K562 (cell line): ENCODE data around the gene HNRNPDL. TPM values are rescaled to one million over a fixed set of nuclear protein-coding genes. Genes with fewer than 3 reads are reported as not detected.

Experiments
- ATAC-seq: fragments of 200-7000 bp; cut with Tn5 transposase; 3 replicates; pipeline ENCODE4 v1.9.1; 2020; ENCODE audit warnings: moderate library complexity
- BruUV-seq: library from RNA; stranded (reverse); fragments of 400-500 nt; replicated peaks from 2 replicates; lab custom pipeline; 2021; lab: Mats Ljungman, UMichigan
- CTCF ChIA-PET: fragments of 300-600 bp; formaldehyde crosslinking; extraction: SDS; loops from one replicate; lab custom pipeline; 2021; ENCODE audit warnings: low intra/inter-chr PET ratio; lab: Yijun Ruan, JAX
- POLR2A ChIA-PET: fragments of 300-600, 350-650 bp; sonication (Branson Sonifier 250); formaldehyde crosslinking; extraction: SDS; loops from one replicate; lab custom pipeline; 2021; ENCODE audit warnings: antibody characterized with exemption, inconsistent platforms; lab: Yijun Ruan, JAX
- DNase-seq, 4 experiments: peaks; one replicate each; pipeline versions ENCODE4 v3.0.0 to v3.0.0-alpha.2; 2011 to 2018; ENCODE audit warnings: low spot score in 3 of 4, mixed read lengths in 3 of 4; ENCODE audit errors: extremely low read depth in 1 of 4
- FAIRE-seq: peaks from 2 replicates; lab custom pipeline; 2011; peaks lifted over from hg19 to GRCh38; lab: Jason Lieb, UNC
- H2AFZ ChIP-seq: 2 replicates; pipeline ENCODE4 v1.6.0; 2011; ENCODE audit warnings: low read depth, low read length, control low read depth, inconsistent platforms
- H3K27ac ChIP-seq: fragments of 200-600 bp; 3 replicates; pipeline ENCODE4 v1.8.0; 2011; ENCODE audit warnings: low read depth, mild to moderate bottlenecking, control low read depth, inconsistent platforms, low read length, moderate library complexity, mixed read lengths; ENCODE audit errors: extremely low read depth
- H3K27me3 ChIP-seq, 2 experiments: fragments of 300-600 bp in 1 of 2; 2 replicates in 1 of 2; 3 replicates in 1 of 2; pipeline versions ENCODE4 v1.6.0 to v1.8.0; 2011; ENCODE audit warnings: inconsistent platforms in 2 of 2, low read length in 2 of 2, mild to moderate bottlenecking in 1 of 2, mixed read lengths in 1 of 2, moderate library complexity in 1 of 2; ENCODE audit not compliant: control insufficient read depth in 2 of 2, insufficient read depth in 2 of 2
- H3K36me3 ChIP-seq: fragments of 300-600 bp; 3 replicates; pipeline ENCODE4 v1.8.0; 2011; ENCODE audit warnings: mild to moderate bottlenecking, low read length, inconsistent platforms; ENCODE audit not compliant: control insufficient read depth, insufficient read depth
- H3K4me1 ChIP-seq, 2 experiments: fragments of 200-600 bp in 1 of 2; replicated peaks in 1 of 2; 2 replicates in 1 of 2; 3 replicates in 1 of 2; pipeline versions ENCODE4 v1.5.1 to v1.8.0; 2011; ENCODE audit warnings: inconsistent platforms in 2 of 2, low read length in 2 of 2, mild to moderate bottlenecking in 1 of 2, mixed read lengths in 1 of 2, moderate library complexity in 1 of 2; ENCODE audit not compliant: control insufficient read depth in 2 of 2, insufficient read depth in 2 of 2
- H3K4me2 ChIP-seq: 2 replicates; pipeline ENCODE4 v1.6.1; 2011; ENCODE audit warnings: low read length, control low read depth, inconsistent platforms, mixed read lengths; ENCODE audit not compliant: insufficient read depth
- H3K4me3 ChIP-seq: fragments of 200-600 bp; sonication (generic), shearing (Covaris generic); 2 replicates; pipeline ENCODE4 v1.5.1; 2016; ENCODE audit warnings: control low read depth, inconsistent platforms
- H3K79me2 ChIP-seq: fragments of 200-600 bp; 3 replicates; pipeline ENCODE4 v1.8.0; 2011; ENCODE audit warnings: low read length, inconsistent platforms; ENCODE audit not compliant: control insufficient read depth, insufficient read depth
- H3K9ac ChIP-seq, 2 experiments: 2 replicates each; pipeline versions ENCODE4 v1.6.0 to v1.6.1; 2011; ENCODE audit warnings: low read depth in 2 of 2, low read length in 2 of 2, control low read depth in 1 of 2, inconsistent platforms in 1 of 2, mild to moderate bottlenecking in 1 of 2, mixed read lengths in 1 of 2; ENCODE audit not compliant: insufficient read depth in 1 of 2
- H3K9me1 ChIP-seq: one replicate; pipeline ENCODE4 v1.6.0; 2011; ENCODE audit warnings: inconsistent platforms, mild to moderate bottlenecking, low read length, moderate library complexity; ENCODE audit not compliant: control insufficient read depth, insufficient read depth
- H3K9me3 ChIP-seq: replicated peaks from 2 replicates; pipeline ENCODE4 v1.5.1; 2011; ENCODE audit warnings: low read depth, low read length, inconsistent platforms; ENCODE audit not compliant: control insufficient read depth, insufficient read depth
- H4K20me1 ChIP-seq: replicated peaks from 2 replicates; pipeline ENCODE4 v1.6.1; 2011; ENCODE audit warnings: low read length, inconsistent platforms, mixed read lengths; ENCODE audit not compliant: control insufficient read depth, insufficient read depth
- BACH1 ChIP-seq: fragments of 200-800 bp; sonication (Bioruptor generic); IDR thresholded peaks from 2 replicates; pipeline ENCODE4 v1.6.1; 2016; ENCODE audit warnings: missing genetic modification characterization, missing compliant biosample characterization
- BRF1 ChIP-seq: IDR thresholded peaks from 3 replicates; pipeline ENCODE4 v1.6.1; 2011; ENCODE audit warnings: borderline replicate concordance, mild to moderate bottlenecking; ENCODE audit not compliant: insufficient read length; ENCODE audit errors: extremely low read depth
- DACH1 ChIP-seq: fragments of 450-650 bp; IDR thresholded peaks from 2 replicates; pipeline ENCODE4 v1.6.1; 2018; ENCODE audit not compliant: partially characterized antibody
- FOXP1 ChIP-seq: sonication (generic); formaldehyde crosslinking; IDR thresholded peaks from 2 replicates; pipeline ENCODE4 v1.8.0; 2022; ENCODE audit warnings: mild to moderate bottlenecking, missing genetic modification reagents
- GABPB2 ChIP-seq: fragments of 250-450 bp; sonication (Bioruptor Pico); conservative IDR thresholded peaks from 2 replicates; pipeline ENCODE4 v1.5.1; 2021; ENCODE audit warnings: mild to moderate bottlenecking
- HDAC3 ChIP-seq: fragments of 450-650 bp; IDR thresholded peaks from 2 replicates; pipeline ENCODE4 v1.6.1; 2018; ENCODE audit warnings: borderline replicate concordance, mild to moderate bottlenecking, moderate library complexity; ENCODE audit not compliant: partially characterized antibody
- KAT2B ChIP-seq: IDR thresholded peaks from one replicate; pipeline ENCODE4 v1.6.1; 2012; ENCODE audit warnings: low read depth, mild to moderate bottlenecking, control low read depth, inconsistent platforms, low read length, moderate library complexity
- KAT8 ChIP-seq: fragments of 450-650 bp; IDR thresholded peaks from 2 replicates; pipeline ENCODE4 v1.6.1; 2016; ENCODE audit warnings: low read depth, mild to moderate bottlenecking
- LARP7 ChIP-seq: fragments of 450-650 bp; IDR thresholded peaks from 2 replicates; pipeline ENCODE4 v1.6.1; 2016
- MNT ChIP-seq, 2 experiments: fragments of 450-650 bp; conservative IDR thresholded peaks; 2 replicates each; pipeline ENCODE4 v1.6.1; 2017; ENCODE audit warnings: mild to moderate bottlenecking in 2 of 2, moderate library complexity in 2 of 2
- MTF1 ChIP-seq: fragments of 250-450 bp; sonication (Bioruptor Pico); IDR thresholded peaks from 2 replicates; pipeline ENCODE4 v1.9.0; 2021; ENCODE audit warnings: moderate library complexity, mild to moderate bottlenecking, inconsistent platforms, borderline replicate concordance
- REST ChIP-seq, 2 experiments: fragments of 450-650 bp; formaldehyde crosslinking in 1 of 2; IDR thresholded peaks; 2 replicates each; pipeline versions ENCODE4 v1.4.0 to v1.6.1; 2014 to 2020; ENCODE audit warnings: mild to moderate bottlenecking in 2 of 2, borderline replicate concordance in 1 of 2, low read depth in 1 of 2
- SPI1 ChIP-seq: IDR thresholded peaks from 2 replicates; pipeline ENCODE4 v1.6.1; 2011; ENCODE audit warnings: low read depth, low read length, control low read depth, borderline replicate concordance
- ZNF76 ChIP-seq: fragments of 250-450 bp; sonication (Bioruptor Pico); IDR thresholded peaks from 2 replicates; pipeline ENCODE4 v1.4.0; 2020; ENCODE audit warnings: mild to moderate bottlenecking, moderate library complexity, borderline replicate concordance
- WGBS: fragments of 100-300 bp; shearing (Covaris generic); methylation state at CpG from one replicate; pipeline ENCODE4 v1.1.6; 2016; ENCODE audit warnings: low coverage, mixed read lengths; ENCODE audit not compliant: insufficient coverage; ENCODE audit errors: missing lambda C conversion rate; 5-methylcytosine and 5-hydroxymethylcytosine counted together
- in situ Hi-C: fragments of 300-500 bp; cut with MboI; formaldehyde crosslinking; loops from 4 replicates; pipeline ENCODE4 v1.15.0; 2018; ENCODE audit warnings: inconsistent platforms, mixed read lengths
- intact Hi-C: fragments of 100-400 bp; cut with micrococcal nuclease; formaldehyde crosslinking; loops from 2 replicates; pipeline ENCODE4 v1.14.2; 2022
- polyA plus RNA-seq, 8 experiments: library from polyadenylated mRNA; depleted of rRNA in 4 of 8; stranded (reverse) in 5 of 8; unstranded in 3 of 8; fragments of >200 nt; fragmentation: Nextera tagmentation in 2 of 8; fragmentation: Illumina TruSeq in 1 of 8; extraction: Ambion mirVana in 2 of 8; extraction: Trizol in 1 of 8; gene quantifications; 2 replicates each; pipeline versions ENCODE4 v1.2.1 to v1.2.3, GENCODE V29; 2011 to 2014; ENCODE audit warnings: inconsistent platforms in 1 of 8, missing spikeins in 1 of 8
- total RNA-seq, 7 experiments: library from RNA; depleted of rRNA in 6 of 7; stranded (reverse); fragments of >200 nt in 6 of 7; fragmentation: Illumina TruSeq in 2 of 7; extraction: Trizol in 2 of 7; gene quantifications; 2 replicates each; pipeline versions ENCODE4 v1.2.1 to v1.2.3, GENCODE V29; 2011 to 2021; ENCODE audit warnings: low replicate concordance in 1 of 7

The HNRNPDL gene
- total and polyA plus RNA-seq, 9 of the 15 experiments (the other 6 are each of a cell fraction or from before 2014, with no cell fraction given) = 243 to 652 (median 351) TPM

GRCh38 chr4:82388405-82388804 lies 41.9 kb downstream of the HNRNPDL start:
- 60% methylated on average over 1 of the region's 1 CpG for whole genome bisulfite sequencing
- in situ Hi-C loops (no loop called here), intact Hi-C loops (no loop called here)
- H3K9me1 ChIP-seq = no peaks in the 10 kb centered on the region
- H4K20me1 ChIP-seq = no peaks in the 10 kb centered on the region
- POLR2A ChIA-PET = interaction anchor here (1.5 to 1.6 kb wide), 2 partner anchors 16 to 41 kb away, joined by 5 read pairs; no protein-coding TSS in a partner anchor
- H3K9me3 ChIP-seq = no peaks in the 10 kb centered on the region
- no peak overlapping the region for H3K4me3 ChIP-seq
- no peak for DNase-seq
- H3K27me3 ChIP-seq = peaks cover 0 to 5% of the 10 kb centered on the region in 2 experiments; a peak in 3 of 5 replicates
- no peak overlapping the region for H3K4me2 ChIP-seq
- H3K9ac ChIP-seq = no peak overlapping the region
- no peaks in the 10 kb centered on the region for H3K36me3 ChIP-seq
- ATAC-seq = peak; percentile 60
- CTCF ChIA-PET = interaction anchor here (0.6 kb wide), 1 partner anchor 113 kb away, joined by 4 read pairs; no protein-coding TSS in a partner anchor
- H2AFZ ChIP-seq = no peak overlapping the region
- no peaks in the 10 kb centered on the region for H3K4me1 ChIP-seq
- FAIRE-seq = no peak
- no TSS peak for BruUV-seq
- H3K27ac ChIP-seq = no peak overlapping the region
- H3K79me2 ChIP-seq = no peaks in the 10 kb centered on the region
- TF ChIP-seq REST (IDR thresholded peaks at IDR 0.05; ENCODE audit: borderline replicate concordance) = peak; percentile 9; the same call in 1 of the 2 replicates
- no peak for TF ChIP-seq REST (CRISPR knock-in tag; IDR thresholded peaks at IDR 0.05; ENCODE audit: low read depth)
- TF ChIP-seq DACH1 = no peak
- no peak for TF ChIP-seq MNT (conservative IDR thresholded peaks at IDR 0.05)
- TF ChIP-seq ZNF76 (CRISPR knock-in tag) = no peak
- no peak for TF ChIP-seq HDAC3
- TF ChIP-seq BACH1 (tag) = no peak
- no peak for TF ChIP-seq GABPB2 (CRISPR knock-in tag)
- no peak for TF ChIP-seq KAT8
- TF ChIP-seq MTF1 = no peak
- TF ChIP-seq LARP7 = no peak
- no peak for TF ChIP-seq SPI1
- TF ChIP-seq KAT2B = no peak
- TF ChIP-seq BRF1 = no peak
- no peak for TF ChIP-seq FOXP1 (CRISPR knock-in tag)
